ENCODE measurements around the gene TBX10.
"Not testable (repeated sequence)": the region's sequence is repeated elsewhere in the genome, so short reads cannot be mapped to it uniquely, and the experiment has no call there.

Gene TBX10

GRCh38 chr11:67597458-67597857 lies 42.1 kb downstream of the TBX10 start:
- not testable (repeated sequence) for DNase-seq

- DNase-seq = no peak
Measured at GRCh38 chr11:67596753-67597300, 42.7 kb downstream of the TBX10 start.

- DNase-seq = no peak
Measured at GRCh38 chr11:67594480-67594879, 45.1 kb downstream of the TBX10 start.

GRCh38 chr11:67593565-67593905 lies 46.0 kb downstream of the TBX10 start:
- DNase-seq = no peak

- DNase-seq = no peak
Measured at GRCh38 chr11:67592880-67593564, 46.5 kb downstream of the TBX10 start.

- DNase-seq = not testable (repeated sequence)
Measured at GRCh38 chr11:67588899-67589415, 50.6 kb downstream of the TBX10 start.

GRCh38 chr11:67588136-67588503 lies 51.4 kb downstream of the TBX10 start:
- DNase-seq = no peak

- no peak for DNase-seq
Measured at GRCh38 chr11:67586568-67587250, 52.9 kb downstream of the TBX10 start.

- no peak for DNase-seq
Measured at GRCh38 chr11:67585911-67586310, 53.7 kb downstream of the TBX10 start.

- DNase-seq = no peak
Measured at GRCh38 chr11:67584881-67585873, 54.4 kb downstream of the TBX10 start.

GRCh38 chr11:67584205-67584880 lies 55.2 kb downstream of the TBX10 start:
- no peak for DNase-seq

GRCh38 chr11:67583247-67584204 lies 56.0 kb downstream of the TBX10 start, which contains the start of gene GSTP1:
TSS of gene GSTP1 (plus strand) at chr11:67583812. CDS start at chr11:67583844, 32 bp downstream.
- DNase-seq = peak; percentile 11 to 36

- DNase-seq = no peak
Measured at GRCh38 chr11:67582011-67582410, 57.6 kb downstream of the TBX10 start.

- no peak for DNase-seq
Measured at GRCh38 chr11:67581469-67581868, 58.1 kb downstream of the TBX10 start.
